HUDEP-2 (cell line): ENCODE data around the gene ABCA1.
"Not testable (repeated sequence)": the region's sequence is repeated elsewhere in the genome, so short reads cannot be mapped to it uniquely, and the experiment has no call there.

Experiments used
- DNase-seq, 76 experiments: peaks; one replicate each; lab custom pipeline; 2025; ENCODE audit not compliant: unreplicated experiment in 76 of 76; lab: John Stamatoyannopoulos, UW

ABCA1 gene, protein sequence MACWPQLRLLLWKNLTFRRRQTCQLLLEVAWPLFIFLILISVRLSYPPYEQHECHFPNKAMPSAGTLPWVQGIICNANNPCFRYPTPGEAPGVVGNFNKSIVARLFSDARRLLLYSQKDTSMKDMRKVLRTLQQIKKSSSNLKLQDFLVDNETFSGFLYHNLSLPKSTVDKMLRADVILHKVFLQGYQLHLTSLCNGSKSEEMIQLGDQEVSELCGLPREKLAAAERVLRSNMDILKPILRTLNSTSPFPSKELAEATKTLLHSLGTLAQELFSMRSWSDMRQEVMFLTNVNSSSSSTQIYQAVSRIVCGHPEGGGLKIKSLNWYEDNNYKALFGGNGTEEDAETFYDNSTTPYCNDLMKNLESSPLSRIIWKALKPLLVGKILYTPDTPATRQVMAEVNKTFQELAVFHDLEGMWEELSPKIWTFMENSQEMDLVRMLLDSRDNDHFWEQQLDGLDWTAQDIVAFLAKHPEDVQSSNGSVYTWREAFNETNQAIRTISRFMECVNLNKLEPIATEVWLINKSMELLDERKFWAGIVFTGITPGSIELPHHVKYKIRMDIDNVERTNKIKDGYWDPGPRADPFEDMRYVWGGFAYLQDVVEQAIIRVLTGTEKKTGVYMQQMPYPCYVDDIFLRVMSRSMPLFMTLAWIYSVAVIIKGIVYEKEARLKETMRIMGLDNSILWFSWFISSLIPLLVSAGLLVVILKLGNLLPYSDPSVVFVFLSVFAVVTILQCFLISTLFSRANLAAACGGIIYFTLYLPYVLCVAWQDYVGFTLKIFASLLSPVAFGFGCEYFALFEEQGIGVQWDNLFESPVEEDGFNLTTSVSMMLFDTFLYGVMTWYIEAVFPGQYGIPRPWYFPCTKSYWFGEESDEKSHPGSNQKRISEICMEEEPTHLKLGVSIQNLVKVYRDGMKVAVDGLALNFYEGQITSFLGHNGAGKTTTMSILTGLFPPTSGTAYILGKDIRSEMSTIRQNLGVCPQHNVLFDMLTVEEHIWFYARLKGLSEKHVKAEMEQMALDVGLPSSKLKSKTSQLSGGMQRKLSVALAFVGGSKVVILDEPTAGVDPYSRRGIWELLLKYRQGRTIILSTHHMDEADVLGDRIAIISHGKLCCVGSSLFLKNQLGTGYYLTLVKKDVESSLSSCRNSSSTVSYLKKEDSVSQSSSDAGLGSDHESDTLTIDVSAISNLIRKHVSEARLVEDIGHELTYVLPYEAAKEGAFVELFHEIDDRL (N-terminal part only)

DNA sequence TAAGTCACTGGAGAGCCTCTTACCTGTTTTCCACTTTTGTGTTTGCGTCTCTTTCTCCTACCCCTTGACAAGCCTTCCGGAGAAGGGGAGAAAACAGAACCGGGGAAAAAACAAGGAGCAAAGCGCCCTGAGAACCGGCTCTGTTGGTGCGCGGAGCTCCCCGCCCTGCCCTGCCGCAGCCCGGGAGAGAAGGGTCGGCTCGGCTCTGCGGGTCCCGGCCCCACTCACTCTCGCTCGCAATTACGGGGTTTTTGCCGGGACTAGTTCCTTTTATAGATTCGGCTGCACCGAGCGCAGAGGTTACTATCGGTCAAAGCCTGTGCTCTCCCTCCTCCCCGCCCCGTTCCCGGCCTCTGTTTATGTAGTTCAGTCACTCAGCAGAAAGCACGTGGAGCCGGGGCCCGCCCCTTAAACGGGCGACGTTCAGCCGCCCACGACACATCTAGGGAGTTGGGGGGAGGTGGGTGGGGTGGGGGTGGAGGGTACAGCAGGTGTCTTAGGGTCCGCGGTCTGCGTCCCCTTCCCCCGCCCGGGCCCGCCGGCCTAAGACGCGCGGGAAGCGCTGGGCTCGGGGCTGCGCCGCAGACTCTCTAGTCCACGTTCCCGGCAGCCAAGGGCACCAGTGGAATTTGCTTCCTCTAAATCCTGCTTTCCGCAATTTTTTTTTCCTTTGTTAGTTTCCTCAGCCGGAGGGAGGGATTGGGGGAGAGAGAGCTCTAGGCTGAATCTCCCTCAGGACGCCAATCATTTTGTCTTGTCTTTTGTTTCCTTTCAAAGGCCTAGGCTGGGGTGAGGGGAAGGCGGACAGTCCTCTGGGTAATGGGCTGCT, at the start of gene ABCA1:
Gene ABCA1, minus strand, starts transcription at position 244 of the 829 bp plus-strand sequence. CDS start 24,476 bp downstream, outside the sequence.
- DNase-seq, result peak in 57 of 76 experiments; percentile 1 to 81 (median 43)

DNA sequence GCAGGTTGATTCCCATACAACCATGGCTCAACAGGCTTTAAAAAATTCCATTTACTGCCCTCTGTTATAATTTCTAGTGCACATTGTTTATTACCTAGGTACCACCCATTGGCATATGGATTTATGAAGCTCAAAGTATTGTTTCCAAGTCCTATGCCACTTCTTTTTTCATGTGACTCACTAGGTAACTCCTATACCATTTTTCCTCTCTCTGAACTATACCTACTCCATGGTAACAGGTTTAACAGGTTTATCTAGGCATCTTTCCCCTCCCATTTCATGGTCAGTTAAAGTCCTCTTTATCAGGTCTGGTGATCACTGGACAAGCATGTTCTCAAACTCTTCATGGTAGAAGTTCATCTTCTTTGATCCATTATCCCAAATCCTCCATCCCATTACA, 49.6 kb upstream of the ABCA1 start:
- DNase-seq, result no peak

DNA sequence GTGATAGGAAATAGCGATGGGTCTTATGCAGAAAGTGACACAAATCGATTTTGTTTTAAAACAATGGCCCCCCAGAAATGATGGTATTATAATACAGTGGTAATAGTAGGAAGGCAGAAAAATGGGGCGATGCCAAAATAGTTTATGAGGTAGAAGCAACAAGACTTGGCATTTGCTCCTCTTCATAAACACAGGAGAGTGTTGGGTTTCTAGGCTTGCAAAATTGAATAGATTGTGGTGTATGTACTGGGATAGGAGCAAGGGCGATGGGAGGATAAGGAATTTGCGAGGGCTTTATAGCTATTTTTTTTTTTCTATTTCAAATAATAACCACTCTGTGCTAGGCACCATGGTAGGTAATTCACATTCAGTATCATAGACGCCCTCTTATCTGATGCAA, 49.2 kb upstream of the ABCA1 start:
- DNase-seq, result no peak

DNA sequence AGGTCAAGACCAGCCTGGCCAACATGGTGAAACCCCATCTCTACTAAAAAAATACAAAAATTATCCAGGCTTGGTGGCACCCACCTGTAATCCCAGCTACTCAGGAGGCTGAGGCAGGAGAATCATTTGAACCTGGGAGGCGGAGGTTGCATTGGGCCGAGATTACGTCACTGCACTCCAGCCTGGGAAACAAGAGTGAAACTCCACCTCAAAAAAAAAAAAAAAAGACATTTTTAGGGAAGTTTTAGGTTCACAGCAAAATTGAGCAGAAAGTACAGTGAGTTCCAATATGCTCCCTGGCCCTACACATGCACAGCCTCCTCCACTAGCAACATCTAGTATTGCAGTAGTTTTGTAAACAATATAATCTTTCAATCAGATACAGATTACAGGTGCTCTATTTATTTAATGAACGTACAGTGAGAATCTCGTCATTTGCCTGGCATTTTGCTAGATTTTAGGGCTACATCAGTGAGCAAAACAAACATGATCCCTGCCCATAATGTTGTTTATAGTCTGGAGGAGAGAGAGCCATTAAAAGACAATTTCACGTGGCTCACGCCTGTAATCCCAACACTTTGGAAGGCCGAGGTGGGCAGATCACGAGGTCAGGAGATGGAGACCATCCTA, 48.1 kb upstream of the ABCA1 start:
- not testable (repeated sequence) for DNase-seq

DNA sequence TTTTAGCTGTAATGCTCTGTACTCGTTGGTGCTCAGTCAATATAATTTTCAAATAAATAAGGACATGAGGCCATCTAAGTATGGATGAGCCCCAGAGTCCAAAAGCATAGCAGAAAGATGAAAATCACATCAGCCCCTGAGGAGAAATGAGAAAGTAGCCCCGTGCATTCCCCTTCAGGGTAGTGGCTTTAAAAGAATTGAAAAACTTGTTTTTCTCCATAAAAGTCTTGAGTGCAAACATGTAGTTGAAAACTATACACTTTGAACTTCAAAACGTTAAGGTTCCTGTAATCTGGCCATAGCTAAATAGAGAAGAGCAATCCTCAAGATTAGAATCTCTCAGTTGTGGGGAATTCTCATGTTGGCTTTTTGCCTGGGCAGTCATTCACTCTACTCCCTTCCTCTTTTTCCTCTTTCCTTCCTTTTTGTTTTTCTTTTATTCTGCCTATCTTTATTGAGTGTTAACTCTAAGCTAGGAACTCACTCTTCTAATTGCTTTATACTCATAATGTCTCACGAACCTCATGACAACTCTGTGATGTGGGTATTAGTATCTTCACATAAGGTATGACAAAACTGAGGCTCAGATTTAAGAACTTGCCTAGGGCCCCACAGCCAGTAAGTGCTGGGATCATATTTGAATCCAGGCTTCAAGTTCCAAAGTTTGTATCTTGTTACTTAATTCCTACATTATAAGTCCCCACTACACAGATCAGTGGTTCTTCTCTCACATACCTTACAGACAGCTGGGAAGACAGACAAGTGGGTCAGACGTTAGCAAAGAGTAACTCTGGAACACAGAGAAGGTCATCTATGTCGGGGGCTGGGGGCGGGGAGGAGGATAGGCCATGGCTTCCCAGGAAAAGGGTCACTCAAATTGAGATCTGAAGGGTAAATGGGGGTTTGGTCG, 46.4 kb upstream of the ABCA1 start:
- peak in 1 of 76 experiments; percentile 11 for DNase-seq

DNA sequence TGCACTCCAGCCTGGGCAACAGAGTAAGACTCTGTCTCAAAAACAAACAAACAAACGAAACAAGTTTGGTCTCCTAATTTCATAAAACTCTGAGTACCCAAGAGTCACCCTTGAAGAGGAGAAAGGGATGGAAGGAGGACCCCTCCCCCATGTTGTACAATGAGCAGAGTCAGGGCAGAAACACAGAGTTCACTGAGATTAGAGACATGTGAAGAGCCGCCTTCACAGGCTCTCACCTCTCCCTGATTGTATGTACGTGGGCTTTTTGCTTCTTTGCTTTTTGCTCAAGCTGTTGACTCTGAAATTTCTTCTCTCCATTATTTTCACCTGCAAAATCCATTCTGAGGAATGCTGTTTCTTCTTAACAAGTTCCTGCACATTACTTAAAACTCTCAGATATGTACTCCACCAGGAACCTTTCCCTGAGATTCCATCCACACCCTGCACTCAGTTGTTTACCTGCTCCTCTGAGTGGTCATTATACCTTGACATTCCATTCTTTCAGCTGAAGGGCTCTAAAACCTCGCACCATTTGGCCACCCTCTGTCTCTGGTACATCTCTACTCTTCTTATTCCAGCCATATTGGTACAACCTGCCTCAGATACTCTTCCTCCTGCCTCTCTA, 44.4 kb upstream of the ABCA1 start:
- DNase-seq, result no peak

DNA sequence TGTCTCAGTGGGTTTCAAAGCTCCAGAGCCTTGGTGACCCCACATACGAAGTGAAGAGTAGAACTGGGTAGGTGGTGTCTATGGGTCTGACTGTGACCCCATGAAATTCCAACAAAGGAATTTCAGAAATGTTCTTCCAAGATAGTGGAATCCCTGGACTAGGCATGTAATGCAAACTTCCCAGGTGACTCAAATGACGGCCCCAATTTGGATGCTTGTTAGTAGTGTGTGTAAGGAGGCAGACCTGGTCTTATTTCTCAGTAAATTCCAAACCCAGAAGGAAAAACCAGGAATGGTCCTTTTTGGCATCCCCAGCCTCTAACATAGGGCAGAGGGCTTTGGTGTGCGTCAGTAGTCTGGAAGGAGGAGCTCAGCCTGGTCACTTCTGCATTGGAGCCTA, 43.6 kb upstream of the ABCA1 start:
- DNase-seq, result no peak

DNA sequence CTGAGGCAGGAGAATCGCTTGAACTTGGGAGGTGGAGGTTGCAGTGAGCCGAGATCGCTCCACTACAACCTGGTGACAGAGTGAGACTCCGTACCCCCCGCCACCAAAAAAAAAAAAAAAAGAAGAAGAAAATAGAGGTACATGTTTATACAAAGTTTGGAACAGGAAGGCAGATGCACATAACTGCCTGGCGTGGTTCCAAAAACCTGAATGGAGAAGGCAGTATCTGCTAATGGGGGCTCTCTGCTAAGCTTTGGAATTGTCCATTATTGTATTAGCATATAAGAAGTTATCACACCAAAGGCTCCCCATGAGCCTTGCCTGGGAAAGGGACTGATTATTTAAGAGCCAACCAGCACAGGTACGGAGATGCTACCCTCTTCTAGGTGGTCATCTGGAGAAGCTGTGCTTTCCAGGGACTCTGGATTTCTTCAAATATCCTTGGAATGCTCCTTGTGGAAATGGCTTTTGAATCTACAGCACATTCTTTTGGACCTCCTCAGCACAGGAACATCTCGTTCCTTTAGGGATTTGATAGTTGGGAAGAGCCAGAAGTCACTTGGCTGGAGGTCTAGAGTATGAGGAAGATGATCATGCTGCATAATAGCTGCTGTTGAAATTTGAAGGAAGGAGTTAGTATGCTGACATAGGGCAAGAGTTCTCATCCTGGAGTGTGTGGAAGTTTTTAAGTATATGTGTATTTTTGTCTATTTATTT, 42.5 kb upstream of the ABCA1 start:
- peak in 1 of 76 experiments; percentile 6 for DNase-seq

DNA sequence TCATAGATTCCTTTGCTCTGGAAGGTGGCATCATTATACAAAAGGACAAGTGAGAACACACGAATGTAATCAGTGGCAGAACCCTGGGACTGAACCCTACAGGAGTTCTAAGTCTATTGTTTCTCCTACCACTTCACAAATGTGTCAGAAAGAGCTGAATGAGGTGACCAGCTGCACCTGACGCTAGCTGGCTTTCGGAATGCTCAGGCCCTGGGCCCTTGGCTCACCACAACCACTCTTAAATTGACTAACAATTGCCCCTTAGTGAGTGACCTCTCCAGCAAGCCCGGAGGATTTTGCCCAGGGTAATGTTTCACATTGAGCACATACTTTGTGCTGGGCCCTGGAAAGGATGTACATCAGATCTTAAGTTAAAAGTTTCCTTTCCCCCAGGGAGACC, 41.2 kb upstream of the ABCA1 start:
- DNase-seq, result no peak

DNA sequence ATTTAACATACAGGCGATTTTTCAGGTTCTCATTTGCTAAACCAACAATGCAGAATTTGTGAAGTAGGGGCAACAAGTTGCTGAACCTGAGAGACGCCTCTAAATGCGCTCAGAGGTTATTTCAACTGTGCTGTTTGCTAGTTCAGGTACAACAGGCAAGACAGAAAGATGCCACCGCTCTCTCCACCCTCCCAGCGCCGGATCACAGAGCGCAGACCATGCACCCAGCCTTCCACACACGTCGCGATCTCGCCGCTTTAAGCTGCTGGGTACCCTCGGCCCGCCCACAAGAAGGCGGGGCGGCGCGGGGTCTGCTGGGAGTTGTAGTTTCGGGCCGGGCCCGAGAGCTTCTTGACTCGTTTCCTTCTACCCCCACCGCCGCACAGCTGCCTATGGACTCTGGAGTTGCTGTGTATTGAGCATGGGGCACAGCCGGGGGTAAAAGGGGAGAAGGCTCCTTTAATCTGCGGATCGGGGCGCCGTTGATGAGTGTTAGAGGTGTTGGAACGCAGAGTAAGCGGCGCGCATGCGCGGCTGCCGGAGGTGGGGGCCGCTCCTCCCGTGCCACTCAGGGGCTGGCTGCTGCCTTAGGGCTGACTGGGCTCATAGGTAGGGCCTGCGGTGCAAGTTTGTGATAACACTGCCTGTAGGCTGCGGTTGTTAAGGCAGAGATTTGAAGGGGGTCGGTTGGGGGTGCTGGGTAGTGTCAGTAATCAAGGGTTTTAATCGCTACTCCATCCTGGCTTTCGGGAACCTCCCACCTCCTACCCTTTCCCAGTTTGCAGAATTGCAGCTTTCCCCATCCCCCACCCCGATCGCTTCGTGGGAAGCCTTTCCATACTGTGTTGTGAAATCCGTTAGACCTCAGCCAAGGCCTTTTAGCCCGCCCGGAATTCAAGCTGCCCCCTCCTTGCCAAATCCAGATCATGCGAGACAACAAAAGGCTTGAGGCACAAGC, 40.3 kb upstream of the ABCA1 start:
- peak in 69 of 76 experiments; percentile 12 to 84 (median 62) for DNase-seq

DNA sequence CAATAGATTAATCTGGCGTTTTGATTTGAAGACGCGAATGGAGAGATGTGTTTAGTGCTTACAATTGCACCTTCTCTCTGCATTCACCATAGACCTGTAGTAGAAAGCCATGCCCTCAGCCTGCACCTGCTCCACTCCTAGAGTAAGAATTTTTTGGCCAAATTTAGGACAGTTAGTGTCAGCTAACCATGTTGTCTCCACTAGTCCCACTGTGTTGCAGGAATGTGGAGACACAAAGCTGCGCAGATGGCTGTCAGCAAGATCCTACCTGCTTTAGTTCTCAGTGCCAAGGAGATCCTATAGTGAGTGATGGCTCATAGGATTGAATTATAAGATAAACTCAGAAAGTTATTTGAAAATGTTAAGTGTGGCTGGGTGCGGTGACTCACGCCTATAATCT, 35.1 kb upstream of the ABCA1 start:
- no peak for DNase-seq

DNA sequence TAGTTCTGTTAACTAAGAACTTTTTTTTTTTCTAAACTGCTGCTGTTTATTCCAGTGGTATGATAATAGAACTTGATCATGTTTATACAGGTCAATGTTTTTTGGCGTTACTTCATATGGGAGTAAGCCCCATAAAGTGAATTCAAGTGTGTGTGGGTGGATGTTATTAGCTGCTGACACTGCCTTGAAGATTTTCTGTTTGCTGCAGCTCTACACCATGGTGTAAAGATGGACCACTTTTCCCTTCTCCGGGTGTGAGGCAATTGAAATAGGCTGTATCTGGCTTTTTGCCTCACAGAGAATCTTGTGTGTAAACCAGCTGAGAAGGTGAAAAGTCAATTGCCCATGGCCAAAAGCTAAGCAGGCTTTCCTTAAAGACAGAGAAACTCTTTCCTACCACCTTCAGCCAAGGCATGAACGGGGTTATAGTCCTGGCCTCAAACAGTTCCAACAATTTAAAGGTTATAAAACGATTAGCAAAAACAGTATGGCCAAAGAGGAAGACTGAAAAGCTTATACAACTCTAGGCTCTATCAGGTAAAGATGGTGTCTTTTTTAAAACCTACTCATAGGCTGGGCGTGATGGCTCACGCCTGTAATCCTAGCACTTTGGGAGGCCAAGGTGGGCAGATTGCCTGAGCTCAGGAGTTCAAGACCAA, 33.9 kb upstream of the ABCA1 start:
- DNase-seq, result no peak

DNA sequence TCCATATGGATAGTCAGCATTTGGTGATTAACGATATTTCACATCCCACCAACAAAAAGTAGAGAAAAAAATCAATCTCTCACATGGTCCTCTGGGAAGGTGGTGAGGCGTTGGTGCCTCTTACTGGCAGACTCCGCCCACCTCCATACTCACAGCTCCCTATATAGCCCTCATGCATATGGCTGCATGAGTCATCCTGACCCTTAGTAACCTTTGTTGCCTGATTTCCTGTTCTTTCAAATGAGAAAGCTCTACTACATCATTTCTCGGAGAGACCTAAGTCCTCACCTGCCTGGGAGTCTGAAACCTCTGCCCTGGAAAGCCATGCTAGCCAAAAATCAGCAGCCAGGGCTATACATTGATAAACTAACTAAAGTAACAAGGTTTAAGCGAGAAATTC, 33.3 kb upstream of the ABCA1 start:
- DNase-seq, result peak in 40 of 76 experiments; percentile 5 to 71 (median 34)

DNA sequence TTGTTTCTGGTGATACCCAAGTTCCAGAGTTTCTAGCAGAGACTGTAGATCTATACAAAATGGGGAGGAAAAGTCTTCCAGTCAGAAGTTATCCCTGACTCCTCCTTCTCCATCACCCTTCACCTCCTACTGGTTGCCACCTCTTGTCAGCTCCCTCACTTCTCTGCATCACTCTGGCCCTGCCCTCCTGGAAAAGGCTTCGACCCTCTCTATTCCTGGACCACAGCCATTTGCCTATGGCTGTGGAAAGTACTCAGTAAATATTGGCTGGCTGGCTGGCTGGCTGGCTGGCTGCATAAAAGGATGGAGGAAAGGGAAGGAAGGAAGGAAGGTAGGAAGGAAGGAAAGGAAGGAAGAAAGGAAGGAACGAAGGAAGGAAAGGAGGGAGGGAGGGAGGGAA, 32.7 kb upstream of the ABCA1 start:
- no peak for DNase-seq

DNA sequence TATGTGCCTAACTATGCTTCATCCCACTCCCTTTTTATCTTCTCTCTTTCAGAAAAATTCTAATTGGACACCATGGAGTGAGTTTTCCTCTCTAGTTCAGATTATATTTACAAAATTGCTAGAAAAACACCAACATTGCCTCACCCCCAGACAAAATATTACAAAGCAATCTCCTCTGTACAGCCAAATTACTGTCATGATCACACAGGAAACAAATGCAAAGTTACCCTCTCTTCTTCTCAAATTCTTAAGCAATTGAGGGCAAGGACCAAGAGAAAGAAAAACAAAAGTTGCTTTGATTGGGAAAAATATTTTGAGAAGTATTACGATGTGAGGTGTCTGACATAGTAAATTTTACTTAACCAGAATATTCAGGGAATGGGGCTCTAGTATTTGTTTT, 30.8 kb upstream of the ABCA1 start:
- DNase-seq, result no peak

DNA sequence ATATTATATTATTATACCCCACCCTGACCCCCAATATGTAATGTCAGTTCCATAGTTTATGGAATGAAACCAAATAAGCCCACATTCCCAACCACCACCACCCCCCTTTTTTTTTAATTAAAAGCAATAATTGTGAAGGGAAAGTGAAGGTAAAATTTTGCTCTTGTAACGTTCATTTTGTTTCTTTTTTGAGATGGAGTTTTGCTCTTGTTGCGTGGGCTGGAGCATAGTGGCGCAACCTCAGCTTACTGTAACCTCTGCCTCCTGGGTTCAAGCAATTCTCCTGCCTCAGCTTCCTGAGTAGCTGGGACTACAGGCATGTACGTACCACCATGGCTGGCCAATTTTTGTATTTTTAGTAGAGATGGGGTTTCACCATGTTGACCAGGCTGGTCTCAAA, 30.1 kb upstream of the ABCA1 start:
- not testable (repeated sequence) for DNase-seq
